Loucy (cell line): ENCODE data around the gene TOGARAM2.
A peak's percentile ranks its signal among the peaks of the same experiment; 100 is the strongest.

Experiments
- H2AFZ ChIP-seq: fragments of 200-600 bp; sonication (generic); 2 replicates; pipeline ENCODE4 v1.6.0; 2016; ENCODE audit warnings: antibody characterized with exemption, mild to moderate bottlenecking, low read length, moderate library complexity
- H3F3A ChIP-seq: fragments of 200-600 bp; 2 replicates; pipeline ENCODE4 v1.6.0; 2016; ENCODE audit warnings: antibody characterized with exemption, low read depth, mild to moderate bottlenecking
- H3K27me3 ChIP-seq: fragments of 200-600 bp; sonication (generic); 2 replicates; pipeline ENCODE4 v1.6.1; 2014; ENCODE audit warnings: low read length, mild to moderate bottlenecking; ENCODE audit not compliant: insufficient read depth, poor library complexity, severe bottlenecking
- H3K36me3 ChIP-seq: fragments of 200-600 bp; sonication (generic); 2 replicates; pipeline ENCODE4 v1.6.1; 2016; ENCODE audit warnings: low read length; ENCODE audit not compliant: insufficient read depth
- H3K4me1 ChIP-seq: fragments of 200-600 bp; sonication (generic); 2 replicates; pipeline ENCODE4 v1.5.1; 2014; ENCODE audit warnings: low read length, mild to moderate bottlenecking; ENCODE audit not compliant: insufficient read depth, poor library complexity, severe bottlenecking
- H3K4me2 ChIP-seq: fragments of 200-600 bp; sonication (generic); 2 replicates; pipeline ENCODE4 v1.6.0; 2014; ENCODE audit warnings: antibody characterized with exemption, low read length, low read depth, mild to moderate bottlenecking; ENCODE audit not compliant: poor library complexity, severe bottlenecking
- H3K4me3 ChIP-seq: fragments of 200-600 bp; sonication (generic); 2 replicates; pipeline ENCODE4 v1.5.1; 2014; ENCODE audit warnings: low read length, mild to moderate bottlenecking, mixed read lengths; ENCODE audit not compliant: poor library complexity, severe bottlenecking
- H3K79me2 ChIP-seq: fragments of 200-600 bp; sonication (generic); 2 replicates; pipeline ENCODE4 v1.6.1; 2014; ENCODE audit warnings: low read length; ENCODE audit not compliant: insufficient read depth
- H3K9ac ChIP-seq: fragments of 200-600 bp; sonication (generic); 2 replicates; pipeline ENCODE4 v1.6.0; 2014; ENCODE audit warnings: mild to moderate bottlenecking, low read depth, low read length, moderate library complexity; ENCODE audit not compliant: poor library complexity, severe bottlenecking
- H3K9me2 ChIP-seq: fragments of 200-600 bp; sonication (generic); replicated peaks from 2 replicates; pipeline ENCODE4 v1.6.1; 2016; ENCODE audit warnings: low read depth, low read length, mixed read lengths
- H3K9me3 ChIP-seq: fragments of 200-600 bp; sonication (generic); 2 replicates; pipeline ENCODE4 v1.6.1; 2014; ENCODE audit warnings: mild to moderate bottlenecking, antibody characterized with exemption, low read length, low read depth; ENCODE audit not compliant: insufficient read depth
- H4K20me1 ChIP-seq: fragments of 200-600 bp; sonication (generic); 2 replicates; pipeline ENCODE4 v1.6.0; 2014; ENCODE audit warnings: antibody characterized with exemption, low read length, mild to moderate bottlenecking; ENCODE audit not compliant: insufficient read depth, poor library complexity, severe bottlenecking
- CTCF ChIP-seq: fragments of 200-600 bp; sonication (generic); conservative IDR thresholded peaks from 2 replicates; pipeline ENCODE4 v1.5.1; 2014; ENCODE audit warnings: mild to moderate bottlenecking, antibody characterized with exemption, low read length
- EZH2phosphoT487 ChIP-seq: fragments of 200-600 bp; IDR thresholded peaks from 2 replicates; pipeline ENCODE4 v1.6.1; 2018; ENCODE audit warnings: antibody characterized with exemption, mild to moderate bottlenecking, moderate library complexity, borderline replicate concordance

Gene TOGARAM2

GRCh38 chr2:29014331-29014730 lies 33.2 kb downstream of the TOGARAM2 start:
- H3K9me2 ChIP-seq, result no peaks in the 10 kb centered on the region
- H3K4me3 ChIP-seq, result peak overlapping the region; percentile 79
- H3K36me3 ChIP-seq, result no peaks in the 10 kb centered on the region
- no peaks in the 10 kb centered on the region for H3K9me3 ChIP-seq
- peaks cover 10% of the 10 kb centered on the region; the same call in 1 of the 2 replicates for H3K79me2 ChIP-seq
- peaks cover 15% of the 10 kb centered on the region; the same call in 1 of the 2 replicates for H3F3A ChIP-seq
- peak overlapping the region; percentile 47 for H2AFZ ChIP-seq
- peak overlapping the region; percentile 84 for H3K9ac ChIP-seq
- no peak for TF ChIP-seq EZH2phosphoT487
- no peak for TF ChIP-seq CTCF
- peak overlapping the region; percentile 96 for H3K4me2 ChIP-seq
- H4K20me1 ChIP-seq, result no peaks in the 10 kb centered on the region
- H3K4me1 ChIP-seq, result peaks cover 76% of the 10 kb centered on the region
- H3K27me3 ChIP-seq, result no peaks in the 10 kb centered on the region

- Histone ChIP-seq H3F3A (peaks cover 15% of the 10 kb centered on the region; the same call in 1 of the 2 replicates), H3K36me3 (no peaks in the 10 kb centered on the region), H3K79me2 (peaks cover 10% of the 10 kb centered on the region; the same call in 1 of the 2 replicates), H3K9me2 (no peaks in the 10 kb centered on the region), H3K4me3 (peak overlapping the region; percentile 79), H2AFZ (peak overlapping the region; percentile 52), H3K9me3 (no peaks in the 10 kb centered on the region), H3K9ac (peak overlapping the region; percentile 84), H4K20me1 (no peaks in the 10 kb centered on the region), H3K4me1 (peaks cover 70% of the 10 kb centered on the region), H3K4me2 (peak overlapping the region; percentile 96), H3K27me3 (no peaks in the 10 kb centered on the region)
- no peak for TF ChIP-seq EZH2phosphoT487
- peak; percentile 52 for TF ChIP-seq CTCF
Observed at GRCh38 chr2:29014811-29015421, 33.8 kb downstream of the TOGARAM2 start.

GRCh38 chr2:29015701-29016470 lies 34.8 kb downstream of the TOGARAM2 start:
- no peaks in the 10 kb centered on the region for H4K20me1 ChIP-seq
- peaks cover 61% of the 10 kb centered on the region for H3K4me1 ChIP-seq
- H3K4me3 ChIP-seq, result peak overlapping the region; percentile 79
- H3K79me2 ChIP-seq, result peaks cover 10% of the 10 kb centered on the region; the same call in 1 of the 2 replicates
- no peaks in the 10 kb centered on the region for H3K27me3 ChIP-seq
- peaks cover 12% of the 10 kb centered on the region; the same call in 1 of the 2 replicates for H3F3A ChIP-seq
- H3K4me2 ChIP-seq, result peak overlapping the region; percentile 96
- no peaks in the 10 kb centered on the region for H3K9me3 ChIP-seq
- H2AFZ ChIP-seq, result peak overlapping the region; percentile 52; the same call in 1 of the 2 replicates
- H3K9ac ChIP-seq, result peak overlapping the region; percentile 84
- H3K36me3 ChIP-seq, result no peaks in the 10 kb centered on the region
- H3K9me2 ChIP-seq, result no peaks in the 10 kb centered on the region
- TF ChIP-seq CTCF, result no peak
- no peak for TF ChIP-seq EZH2phosphoT487
